HG02885 (cell line): ENCODE measurements around the gene TMIE.

Source experiments
- ATAC-seq: cut with Tn5 transposase; IDR thresholded peaks from one replicate; pipeline ENCODE4 v1.9.1; 2021; ENCODE audit warnings: mild to moderate bottlenecking; ENCODE audit not compliant: unreplicated experiment, poor library complexity

Gene TMIE

GRCh38 chr3:46701181-46701939 is at the start of gene TMIE:
TSS of gene TMIE (plus strand) at chr3:46701392. CDS start at chr3:46701488, 96 bp downstream.
- no peak for ATAC-seq

GRCh38 chr3:46655271-46655670 is 45.9 kb upstream of the TMIE start:
- no peak for ATAC-seq

GRCh38 chr3:46656778-46657556 is 44.2 kb upstream of the TMIE start:
- ATAC-seq = no peak

GRCh38 chr3:46659285-46659684 is 41.9 kb upstream of the TMIE start:
- ATAC-seq = no peak

- no peak for ATAC-seq
Measured at GRCh38 chr3:46660003-46660402, 41.2 kb upstream of the TMIE start.

- no peak for ATAC-seq
Measured at GRCh38 chr3:46660543-46661523, 40.4 kb upstream of the TMIE start.

- no peak for ATAC-seq
Measured at GRCh38 chr3:46661776-46662766, 39.1 kb upstream of the TMIE start.

- no peak for ATAC-seq
Measured at GRCh38 chr3:46662771-46663551, 38.2 kb upstream of the TMIE start.

GRCh38 chr3:46663591-46664135 is 37.5 kb upstream of the TMIE start:
- ATAC-seq = no peak

- no peak for ATAC-seq
Measured at GRCh38 chr3:46664188-46664970, 36.8 kb upstream of the TMIE start.

- no peak for ATAC-seq
Measured at GRCh38 chr3:46664971-46665762, 36.0 kb upstream of the TMIE start.

- no peak for ATAC-seq
Measured at GRCh38 chr3:46665763-46666452, 35.3 kb upstream of the TMIE start.

- no peak for ATAC-seq
Measured at GRCh38 chr3:46666453-46666845, 34.7 kb upstream of the TMIE start.

GRCh38 chr3:46667061-46667621 is 34.1 kb upstream of the TMIE start:
- ATAC-seq = no peak

GRCh38 chr3:46667657-46668056 is 33.5 kb upstream of the TMIE start:
- ATAC-seq = no peak

GRCh38 chr3:46668116-46668515 is 33.1 kb upstream of the TMIE start:
- ATAC-seq = no peak
